ENCODE measurements around the gene BUB1. TPM values are rescaled to one million over a fixed set of nuclear protein-coding genes. Genes with fewer than 3 reads are reported as not detected.

Gene BUB1
- polyA plus RNA-seq (2012; ENCODE audit: low read depth, missing spikeins): 33.5 TPM

GRCh38 chr2:110677530-110678456 lies at the start of gene BUB1:
Gene BUB1, minus strand, starts transcription at chr2:110678063. Its CDS starts 68 bp downstream, at chr2:110677995.
- TF ChIP-seq POU2F2 (IDR thresholded peaks at IDR 0.05; ENCODE audit: low read depth, low read length) (peak; percentile 52; the same call in 1 of the 2 replicates), TAF1 (IDR thresholded peaks at IDR 0.05; ENCODE audit: low read depth, low read length) (peak; percentile 61), POLR2A (IDR thresholded peaks at IDR 0.05; ENCODE audit: low read depth, low read length) (peak; percentile 74), SPI1 (IDR thresholded peaks at IDR 0.05; ENCODE audit: low read depth, low read length) (peak; percentile 55), POLR2AphosphoS5 (IDR thresholded peaks at IDR 0.05; ENCODE audit: low read depth, low read length) (peak; percentile 84), PAX5 (IDR thresholded peaks at IDR 0.05; ENCODE audit: insufficient read depth, low read length, severe bottlenecking) (no peak)
- DNase-seq (ENCODE audit: insufficient read length, low spot score) (peak; percentile 92), FAIRE-seq (peak; percentile 98)

- TF ChIP-seq POLR2AphosphoS5 (IDR thresholded peaks at IDR 0.05; ENCODE audit: low read depth, low read length) (no peak), POU2F2 (IDR thresholded peaks at IDR 0.05; ENCODE audit: low read depth, low read length) (no peak), TAF1 (IDR thresholded peaks at IDR 0.05; ENCODE audit: low read depth, low read length) (no peak), PAX5 (IDR thresholded peaks at IDR 0.05; ENCODE audit: insufficient read depth, low read length, severe bottlenecking) (no peak), POLR2A (IDR thresholded peaks at IDR 0.05; ENCODE audit: low read depth, low read length) (no peak), SPI1 (IDR thresholded peaks at IDR 0.05; ENCODE audit: low read depth, low read length) (no peak)
- DNase-seq (ENCODE audit: insufficient read length, low spot score): no peak
- FAIRE-seq: no peak
Measured at GRCh38 chr2:110726285-110726684, 48.4 kb upstream of the BUB1 start.

GRCh38 chr2:110725859-110726258 lies 48.0 kb upstream of the BUB1 start:
- DNase-seq (ENCODE audit: insufficient read length, low spot score): no peak
- FAIRE-seq: no peak

DNA sequence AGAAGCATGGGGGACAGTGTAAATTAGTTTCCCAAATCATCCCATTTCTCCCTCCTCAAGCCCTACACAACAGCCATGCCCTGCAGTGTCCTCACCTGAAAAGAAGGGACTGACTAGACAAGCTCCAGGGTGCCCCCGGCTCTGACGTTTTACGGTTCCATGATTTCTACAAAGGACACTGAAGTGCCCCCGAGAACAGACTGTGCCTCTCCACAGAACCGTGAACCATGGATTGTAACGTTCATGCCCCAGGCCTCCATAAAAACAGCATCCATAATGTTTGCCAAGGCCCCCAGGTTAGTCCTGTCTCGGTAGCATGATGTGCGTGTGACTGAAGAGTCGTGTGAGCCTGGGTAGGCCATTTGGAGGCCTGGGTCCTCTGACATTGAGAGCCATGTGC lies 47.5 kb upstream of the BUB1 start:
- DNase-seq (ENCODE audit: insufficient read length, low spot score) (no peak), FAIRE-seq (no peak)
- no peak for TF ChIP-seq PAX5 (IDR thresholded peaks at IDR 0.05; ENCODE audit: insufficient read depth, low read length, severe bottlenecking)
- no peak for TF ChIP-seq POLR2AphosphoS5 (IDR thresholded peaks at IDR 0.05; ENCODE audit: low read depth, low read length)
- TF ChIP-seq SPI1 (IDR thresholded peaks at IDR 0.05; ENCODE audit: low read depth, low read length): no peak
- no peak for TF ChIP-seq POLR2A (IDR thresholded peaks at IDR 0.05; ENCODE audit: low read depth, low read length)

More at GRCh38 chr2:110725859-110726258, 48.0 kb upstream of the BUB1 start:
- TF ChIP-seq POU2F2 (IDR thresholded peaks at IDR 0.05; ENCODE audit: low read depth, low read length) (no peak), POLR2AphosphoS5 (IDR thresholded peaks at IDR 0.05; ENCODE audit: low read depth, low read length) (no peak)

DNA sequence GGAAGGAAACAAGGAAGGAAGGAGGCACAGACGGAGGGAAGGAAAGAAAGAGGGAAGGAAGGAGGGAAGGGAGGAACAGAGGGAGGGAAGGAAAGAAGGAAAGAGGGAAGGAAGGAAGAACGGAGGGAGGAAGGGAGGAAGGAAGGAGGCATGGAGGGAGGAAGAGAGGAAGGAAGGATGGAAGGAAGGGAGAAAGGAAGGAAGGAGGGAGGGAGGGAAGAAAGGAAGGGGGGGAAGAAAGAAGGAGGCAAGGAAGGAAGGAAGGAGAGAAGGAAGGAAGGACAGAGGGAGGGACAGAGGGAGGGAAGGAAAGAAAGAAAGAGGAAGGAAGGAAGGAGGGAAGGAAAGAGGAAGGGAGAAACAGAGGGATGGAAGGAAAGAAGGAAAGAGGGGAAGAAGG lies 47.0 kb upstream of the BUB1 start:
- TF ChIP-seq POLR2A (IDR thresholded peaks at IDR 0.05; ENCODE audit: low read depth, low read length) (no peak), TAF1 (IDR thresholded peaks at IDR 0.05; ENCODE audit: low read depth, low read length) (no peak), SPI1 (IDR thresholded peaks at IDR 0.05; ENCODE audit: low read depth, low read length) (no peak), POLR2AphosphoS5 (IDR thresholded peaks at IDR 0.05; ENCODE audit: low read depth, low read length) (no peak), POU2F2 (IDR thresholded peaks at IDR 0.05; ENCODE audit: low read depth, low read length) (no peak), PAX5 (IDR thresholded peaks at IDR 0.05; ENCODE audit: insufficient read depth, low read length, severe bottlenecking) (no peak)
- DNase-seq (ENCODE audit: insufficient read length, low spot score): no peak
- FAIRE-seq: no peak

- no peak for FAIRE-seq
- TF ChIP-seq PAX5 (IDR thresholded peaks at IDR 0.05; ENCODE audit: insufficient read depth, low read length, severe bottlenecking) (no peak), POU2F2 (IDR thresholded peaks at IDR 0.05; ENCODE audit: low read depth, low read length) (no peak), TAF1 (IDR thresholded peaks at IDR 0.05; ENCODE audit: low read depth, low read length) (no peak), POLR2AphosphoS5 (IDR thresholded peaks at IDR 0.05; ENCODE audit: low read depth, low read length) (no peak), POLR2A (IDR thresholded peaks at IDR 0.05; ENCODE audit: low read depth, low read length) (no peak), SPI1 (IDR thresholded peaks at IDR 0.05; ENCODE audit: low read depth, low read length) (no peak)
- no peak for DNase-seq (ENCODE audit: insufficient read length, low spot score)
Measured at GRCh38 chr2:110720547-110720946, 42.7 kb upstream of the BUB1 start.

DNA sequence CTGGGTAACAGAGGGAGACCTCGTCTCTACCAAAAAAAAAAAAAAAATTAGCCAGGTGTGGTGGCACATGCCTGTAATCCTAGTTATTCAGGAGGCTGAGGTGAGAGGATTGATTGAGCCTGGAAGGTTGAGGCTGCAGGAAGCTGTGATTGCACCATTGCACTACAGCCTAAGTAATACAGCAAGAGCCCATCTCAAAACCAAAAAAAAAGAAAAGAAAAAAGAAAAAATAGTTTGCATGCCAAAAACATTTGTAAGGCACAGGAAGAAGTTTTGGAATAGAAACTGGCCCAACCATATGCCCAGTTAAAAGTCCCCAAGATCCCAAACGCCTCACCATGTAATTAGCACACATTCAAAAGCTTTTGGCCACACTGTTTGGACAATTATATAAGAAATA lies 41.1 kb upstream of the BUB1 start:
- no peak for FAIRE-seq
- no peak for DNase-seq (ENCODE audit: insufficient read length, low spot score)
- TF ChIP-seq SPI1 (IDR thresholded peaks at IDR 0.05; ENCODE audit: low read depth, low read length) (no peak), PAX5 (IDR thresholded peaks at IDR 0.05; ENCODE audit: insufficient read depth, low read length, severe bottlenecking) (no peak), POU2F2 (IDR thresholded peaks at IDR 0.05; ENCODE audit: low read depth, low read length) (no peak), POLR2AphosphoS5 (IDR thresholded peaks at IDR 0.05; ENCODE audit: low read depth, low read length) (no peak), TAF1 (IDR thresholded peaks at IDR 0.05; ENCODE audit: low read depth, low read length) (no peak), POLR2A (IDR thresholded peaks at IDR 0.05; ENCODE audit: low read depth, low read length) (no peak)

- FAIRE-seq (no peak), DNase-seq (ENCODE audit: insufficient read length, low spot score) (no peak)
- TF ChIP-seq POLR2AphosphoS5 (IDR thresholded peaks at IDR 0.05; ENCODE audit: low read depth, low read length): no peak
- no peak for TF ChIP-seq TAF1 (IDR thresholded peaks at IDR 0.05; ENCODE audit: low read depth, low read length)
- TF ChIP-seq SPI1 (IDR thresholded peaks at IDR 0.05; ENCODE audit: low read depth, low read length): no peak
- TF ChIP-seq POU2F2 (IDR thresholded peaks at IDR 0.05; ENCODE audit: low read depth, low read length): no peak
- TF ChIP-seq POLR2A (IDR thresholded peaks at IDR 0.05; ENCODE audit: low read depth, low read length): no peak
- TF ChIP-seq PAX5 (IDR thresholded peaks at IDR 0.05; ENCODE audit: insufficient read depth, low read length, severe bottlenecking): no peak
Measured at GRCh38 chr2:110718382-110718781, 40.5 kb upstream of the BUB1 start.

GRCh38 chr2:110717734-110718133 lies 39.9 kb upstream of the BUB1 start:
- FAIRE-seq: no peak
- no peak for TF ChIP-seq SPI1 (IDR thresholded peaks at IDR 0.05; ENCODE audit: low read depth, low read length)
- TF ChIP-seq POLR2AphosphoS5 (IDR thresholded peaks at IDR 0.05; ENCODE audit: low read depth, low read length): no peak
- TF ChIP-seq POU2F2 (IDR thresholded peaks at IDR 0.05; ENCODE audit: low read depth, low read length): no peak
- no peak for TF ChIP-seq PAX5 (IDR thresholded peaks at IDR 0.05; ENCODE audit: insufficient read depth, low read length, severe bottlenecking)
- no peak for TF ChIP-seq TAF1 (IDR thresholded peaks at IDR 0.05; ENCODE audit: low read depth, low read length)
- no peak for TF ChIP-seq POLR2A (IDR thresholded peaks at IDR 0.05; ENCODE audit: low read depth, low read length)
- no peak for DNase-seq (ENCODE audit: insufficient read length, low spot score)

Data from GM12891 (cell line).